ENCODE results near the gene KIZ. TPM values are rescaled to one million over a fixed set of nuclear protein-coding genes. Genes with fewer than 3 reads are reported as not detected.

The KIZ gene
- total RNA-seq, 2 donors from 2014 or later, result 16.1 to 30.4 TPM

DNA sequence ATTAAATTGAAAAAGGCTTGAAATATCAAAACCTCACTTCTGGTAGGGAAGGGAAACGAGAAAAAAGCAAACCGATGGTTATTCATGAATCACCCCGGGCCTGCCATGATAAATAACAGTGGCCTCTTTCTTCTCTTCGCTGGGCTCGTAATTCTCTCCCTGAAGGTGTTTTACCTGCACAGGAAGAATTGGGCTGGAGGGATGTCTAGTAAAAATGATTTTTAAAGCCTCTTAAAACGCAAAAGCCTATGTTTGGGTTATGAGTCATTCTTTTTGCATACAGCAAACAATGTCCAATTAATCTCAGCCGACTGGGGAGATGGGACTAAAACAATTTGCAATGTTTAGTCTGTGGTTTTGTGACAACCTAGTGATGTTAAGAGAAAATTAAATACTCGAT is 36.5 kb upstream of the KIZ start:
- peaks cover 0 to 4% of the 10 kb centered on the region in 2 donors for H3K9me3 ChIP-seq
- no peaks in the 10 kb centered on the region for H3K36me3 ChIP-seq
- no peak overlapping the region for H3K4me3 ChIP-seq
- no peak for DNase-seq (ENCODE audit: low spot score)
- no peaks in the 10 kb centered on the region for H3K27me3 ChIP-seq
- TF ChIP-seq, protein P1, sequence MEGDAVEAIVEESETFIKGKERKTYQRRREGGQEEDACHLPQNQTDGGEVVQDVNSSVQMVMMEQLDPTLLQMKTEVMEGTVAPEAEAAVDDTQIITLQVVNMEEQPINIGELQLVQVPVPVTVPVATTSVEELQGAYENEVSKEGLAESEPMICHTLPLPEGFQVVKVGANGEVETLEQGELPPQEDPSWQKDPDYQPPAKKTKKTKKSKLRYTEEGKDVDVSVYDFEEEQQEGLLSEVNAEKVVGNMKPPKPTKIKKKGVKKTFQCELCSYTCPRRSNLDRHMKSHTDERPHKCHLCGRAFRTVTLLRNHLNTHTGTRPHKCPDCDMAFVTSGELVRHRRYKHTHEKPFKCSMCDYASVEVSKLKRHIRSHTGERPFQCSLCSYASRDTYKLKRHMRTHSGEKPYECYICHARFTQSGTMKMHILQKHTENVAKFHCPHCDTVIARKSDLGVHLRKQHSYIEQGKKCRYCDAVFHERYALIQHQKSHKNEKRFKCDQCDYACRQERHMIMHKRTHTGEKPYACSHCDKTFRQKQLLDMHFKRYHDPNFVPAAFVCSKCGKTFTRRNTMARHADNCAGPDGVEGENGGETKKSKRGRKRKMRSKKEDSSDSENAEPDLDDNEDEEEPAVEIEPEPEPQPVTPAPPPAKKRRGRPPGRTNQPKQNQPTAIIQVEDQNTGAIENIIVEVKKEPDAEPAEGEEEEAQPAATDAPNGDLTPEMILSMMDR (IDR thresholded peaks at IDR 0.05), result no peak
- no peak overlapping the region for H3K27ac ChIP-seq
- no peaks in the 10 kb centered on the region for H3K4me1 ChIP-seq

DNA sequence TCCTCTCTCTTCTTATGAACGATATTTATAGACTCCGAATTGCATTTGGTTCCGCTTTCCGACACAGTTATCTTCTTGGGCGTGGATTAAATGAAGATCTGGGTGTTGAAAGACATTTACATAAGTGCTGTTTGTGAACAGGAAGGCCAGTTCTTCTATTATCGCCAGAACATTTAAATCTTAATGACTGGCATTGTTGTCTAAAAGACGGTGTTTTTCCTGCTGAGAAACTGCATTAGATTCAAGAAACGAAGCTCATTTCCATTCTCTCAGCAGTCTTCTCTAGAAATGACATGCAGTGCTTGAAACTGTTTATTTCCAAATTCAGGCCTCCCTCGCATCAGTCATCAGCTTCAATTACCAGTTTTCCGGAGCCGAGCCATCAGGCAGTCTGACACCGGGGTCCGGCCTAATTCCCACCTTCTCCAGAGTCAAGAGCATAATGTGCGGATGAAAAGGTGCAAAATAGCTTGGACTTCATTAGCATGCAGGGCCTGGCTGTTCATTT is 35.7 kb upstream of the KIZ start:
- Histone ChIP-seq H3K27me3 (no peaks in the 10 kb centered on the region), H3K4me1 (no peaks in the 10 kb centered on the region), H3K36me3 (no peaks in the 10 kb centered on the region), H3K4me3 (no peak overlapping the region), H3K9me3 (peaks cover 0 to 4% of the 10 kb centered on the region in 2 donors), H3K27ac (no peak overlapping the region)
- DNase-seq (ENCODE audit: low spot score), result no peak
- TF ChIP-seq, protein P1 (IDR thresholded peaks at IDR 0.05), result no peak

DNA sequence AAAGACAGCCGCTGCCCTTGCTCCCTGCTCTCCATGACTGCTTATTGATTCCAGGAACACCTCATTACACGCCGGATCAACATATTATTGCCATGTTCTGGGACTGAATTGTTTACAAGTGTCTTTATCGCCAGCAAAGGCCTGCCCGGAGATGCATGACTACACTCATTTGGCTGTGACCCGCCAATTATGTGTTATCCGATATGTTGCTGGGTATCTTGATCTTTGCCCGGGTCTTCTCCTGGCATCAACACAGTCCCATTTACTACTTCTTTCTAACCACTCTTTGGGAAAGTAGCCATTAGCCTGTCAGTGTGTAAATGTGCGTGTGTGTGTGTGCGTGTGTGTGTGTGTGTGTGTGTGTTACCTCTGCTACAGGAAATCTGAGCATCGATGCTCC is 35.2 kb upstream of the KIZ start:
- DNase-seq (ENCODE audit: low spot score), result no peak
- H3K4me1 ChIP-seq, result no peaks in the 10 kb centered on the region
- peaks cover 0 to 4% of the 10 kb centered on the region in 2 donors for H3K9me3 ChIP-seq
- no peaks in the 10 kb centered on the region for H3K36me3 ChIP-seq
- TF ChIP-seq, protein P1 (IDR thresholded peaks at IDR 0.05), result no peak
- H3K27ac ChIP-seq, result no peak overlapping the region
- H3K4me3 ChIP-seq, result no peak overlapping the region
- no peaks in the 10 kb centered on the region for H3K27me3 ChIP-seq

DNA sequence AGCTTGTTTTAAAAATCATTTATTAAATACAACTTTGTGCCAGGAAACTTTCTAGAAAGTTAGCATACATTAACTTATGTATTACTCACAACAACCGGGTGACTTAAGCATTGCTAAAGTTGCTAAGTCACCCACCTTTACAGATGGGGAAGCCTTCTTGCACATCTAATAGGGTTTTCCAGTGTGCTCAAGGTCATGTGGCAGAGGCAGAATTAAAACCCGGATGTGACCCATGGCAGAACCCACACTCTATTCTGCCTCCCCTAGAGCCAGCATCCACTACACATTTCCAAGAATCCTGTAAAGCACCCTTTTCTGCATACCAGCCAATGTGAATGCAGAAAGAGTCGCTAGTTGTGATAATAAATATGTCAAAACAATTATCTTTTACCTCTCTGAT is 33.1 kb upstream of the KIZ start:
- Histone ChIP-seq H3K4me3 (no peak overlapping the region), H3K27me3 (no peaks in the 10 kb centered on the region), H3K27ac (no peak overlapping the region), H3K4me1 (no peaks in the 10 kb centered on the region), H3K9me3 (no peaks in the 10 kb centered on the region), H3K36me3 (no peaks in the 10 kb centered on the region)
- TF ChIP-seq, protein P1 (IDR thresholded peaks at IDR 0.05), result no peak
- DNase-seq (ENCODE audit: low spot score), result no peak

DNA sequence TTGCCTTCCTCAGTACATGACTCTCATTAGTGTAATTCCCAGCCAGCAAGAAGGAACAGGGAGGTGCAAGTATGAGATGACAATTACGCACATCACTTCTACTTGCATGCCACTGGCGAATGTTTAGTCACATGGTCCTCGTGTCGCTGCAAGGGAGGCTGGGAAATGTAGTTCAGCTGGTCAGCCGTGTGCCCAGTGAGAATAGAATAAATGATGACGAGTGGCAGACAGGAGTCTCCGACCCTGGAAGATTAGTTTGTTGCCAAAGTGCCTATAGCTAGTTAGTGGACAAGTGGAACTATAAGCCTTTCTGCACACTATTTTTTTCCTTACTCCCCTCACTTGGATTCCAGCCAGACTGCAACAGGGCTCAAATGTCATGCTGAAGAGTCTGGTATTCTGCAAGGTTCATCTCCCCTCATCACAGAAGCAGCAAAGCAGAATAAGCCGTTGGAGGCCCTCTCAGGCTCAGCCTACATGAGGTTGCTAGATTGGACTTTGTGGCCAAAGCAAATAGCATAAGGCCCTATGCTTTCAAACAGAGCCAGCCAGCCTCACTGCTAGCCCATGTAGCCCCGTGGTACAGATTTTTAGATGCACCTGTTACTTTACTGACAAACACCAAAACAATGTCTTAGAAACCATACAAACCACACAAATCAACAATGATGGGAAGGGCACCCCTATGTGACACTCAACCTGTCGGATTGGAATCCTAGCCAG is 29.4 kb upstream of the KIZ start:
- H3K4me3 ChIP-seq, result no peak overlapping the region
- peaks cover 8 to 25% of the 10 kb centered on the region in 2 donors for H3K27me3 ChIP-seq
- H3K27ac ChIP-seq, result no peak overlapping the region
- H3K9me3 ChIP-seq, result no peaks in the 10 kb centered on the region
- TF ChIP-seq, protein P1 (IDR thresholded peaks at IDR 0.05), result no peak
- DNase-seq (ENCODE audit: low spot score), result no peak
- H3K4me1 ChIP-seq, result peaks cover 0 to 19% of the 10 kb centered on the region in 2 donors
- H3K36me3 ChIP-seq, result no peaks in the 10 kb centered on the region

Measured in right atrium auricular region (tissue), 2 donors.